NCI-H1694 (cell line): Measurements from ENCODE around the gene SRPK3.
A peak's percentile ranks its signal among the peaks of the same experiment; 100 is the strongest.

ENCODE experiments used
- DNase-seq: peaks from one replicate; lab custom pipeline; 2025; lab: John Stamatoyannopoulos, UW

The SRPK3 gene

DNA sequence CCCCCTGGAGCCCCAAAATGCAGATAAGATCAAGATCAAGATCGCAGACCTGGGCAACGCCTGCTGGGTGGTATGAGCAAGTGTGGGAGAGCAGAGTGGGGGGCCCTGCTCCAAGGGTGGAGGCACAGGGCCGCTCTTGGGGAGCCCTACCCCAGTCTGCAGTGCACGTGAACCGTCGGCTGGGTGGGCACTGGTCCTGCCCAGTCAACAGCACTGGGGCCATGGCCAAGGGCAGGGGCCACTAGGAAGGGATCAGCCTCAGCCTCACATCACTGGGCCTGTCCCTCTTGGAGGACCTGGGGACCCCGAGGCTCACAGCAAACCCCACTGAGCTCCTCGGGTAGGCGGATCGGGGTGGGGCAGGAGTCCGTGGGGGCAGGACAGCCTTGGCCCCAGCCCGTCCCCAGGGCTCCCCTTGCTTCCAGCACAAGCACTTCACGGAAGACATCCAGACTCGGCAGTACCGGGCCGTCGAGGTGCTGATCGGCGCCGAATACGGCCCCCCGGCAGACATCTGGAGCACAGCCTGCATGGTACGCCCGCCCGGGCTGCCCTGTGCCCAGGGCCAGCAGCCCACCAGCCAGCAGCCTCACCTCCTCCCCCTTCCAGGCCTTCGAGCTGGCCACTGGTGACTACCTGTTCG lies 3.6 kb downstream of the SRPK3 start:
- DNase-seq, result no peak

DNA sequence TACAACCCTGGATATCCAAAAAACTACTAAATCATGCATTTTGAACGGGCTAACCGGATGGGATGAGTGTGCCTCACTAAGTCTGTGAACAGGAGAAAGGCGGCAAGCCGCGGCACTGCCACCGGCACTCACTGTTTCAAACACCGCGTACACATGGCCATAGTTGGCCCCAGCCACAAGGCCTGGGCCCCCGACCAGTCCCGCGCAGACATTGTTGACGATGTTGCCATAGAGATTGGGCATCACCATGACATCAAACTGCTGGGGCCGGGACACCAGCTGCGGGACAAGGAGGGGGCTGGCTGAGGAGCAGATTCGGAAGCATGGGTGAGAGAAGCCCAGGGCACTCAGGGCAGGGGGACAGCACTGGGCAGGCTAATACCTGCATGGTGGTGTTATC lies 5.8 kb downstream of the SRPK3 start:
- no peak for DNase-seq

GRCh38 chrX:153789654-153790053 lies 8.8 kb downstream of the SRPK3 start:
- DNase-seq, result no peak

DNA sequence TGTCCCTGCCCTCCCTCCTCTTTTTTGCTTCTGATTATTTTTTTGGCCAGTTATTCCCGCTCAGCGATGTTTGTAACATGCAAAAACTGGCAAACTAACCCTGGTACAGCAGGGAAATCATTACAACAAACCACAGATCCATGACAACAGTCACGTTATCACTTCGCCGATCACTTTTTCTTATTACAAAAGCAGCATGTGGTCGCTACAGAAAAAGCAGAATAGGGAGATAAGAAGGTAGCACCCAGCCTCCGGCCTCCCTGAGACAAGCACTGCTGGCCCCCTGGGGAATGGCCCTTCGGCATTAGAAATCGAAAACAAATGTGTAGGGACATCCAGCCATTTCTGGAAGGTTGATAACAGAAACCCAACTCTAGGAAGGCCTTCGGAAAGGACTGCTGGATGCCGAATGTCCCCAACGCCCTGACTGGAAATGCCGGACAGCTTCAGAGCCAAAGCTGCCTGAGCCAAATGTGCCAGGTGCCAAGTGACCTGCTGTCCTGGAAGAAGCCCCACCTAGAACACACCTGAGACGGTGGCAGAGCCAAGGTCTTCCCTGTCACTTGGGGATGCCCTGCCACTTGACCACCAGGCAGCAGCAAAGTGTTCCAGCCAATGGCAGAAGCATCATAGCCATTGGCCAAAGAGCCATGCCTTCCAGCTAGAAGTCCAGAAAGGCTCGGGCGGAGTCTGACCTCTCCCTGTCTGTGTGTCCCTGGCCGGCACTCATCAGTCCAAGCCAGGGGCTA lies 10.4 kb downstream of the SRPK3 start:
- no peak for DNase-seq

DNA sequence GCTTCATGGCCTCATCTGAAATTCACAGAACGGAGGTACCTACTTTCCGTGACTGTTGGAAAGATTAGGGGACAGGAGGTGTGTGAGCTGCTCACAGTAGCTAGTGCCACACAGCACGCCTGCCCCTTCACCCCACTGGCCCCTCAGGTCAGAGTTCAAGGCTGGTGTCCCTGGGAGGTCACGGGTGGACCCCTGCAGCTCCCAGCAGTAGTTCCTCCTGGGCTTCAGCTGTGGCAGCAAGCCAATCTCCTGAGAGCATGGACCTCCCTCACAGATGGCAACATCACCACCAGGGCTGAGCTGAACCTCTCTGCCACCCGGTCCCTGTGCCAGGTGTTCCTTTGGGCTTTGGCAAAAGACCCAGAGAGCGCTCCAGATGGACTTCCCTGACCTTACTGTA lies 11.5 kb downstream of the SRPK3 start:
- peak; percentile 47 for DNase-seq

- no peak for DNase-seq
These were observed 12.4 kb downstream of the SRPK3 start for GRCh38 chrX:153793291-153793690.

- peak; percentile 93 for DNase-seq
These were observed 13.4 kb downstream of the SRPK3 start, which contains the start of the genes IDH3G and SSR4 for GRCh38 chrX:153794018-153794896. Gene IDH3G (minus strand): TSS chrX:153794375. CDS start chrX:153794326, 49 bp downstream. Gene SSR4 (plus strand): TSS chrX:153794668. CDS start chrX:153794688, 20 bp downstream.

DNA sequence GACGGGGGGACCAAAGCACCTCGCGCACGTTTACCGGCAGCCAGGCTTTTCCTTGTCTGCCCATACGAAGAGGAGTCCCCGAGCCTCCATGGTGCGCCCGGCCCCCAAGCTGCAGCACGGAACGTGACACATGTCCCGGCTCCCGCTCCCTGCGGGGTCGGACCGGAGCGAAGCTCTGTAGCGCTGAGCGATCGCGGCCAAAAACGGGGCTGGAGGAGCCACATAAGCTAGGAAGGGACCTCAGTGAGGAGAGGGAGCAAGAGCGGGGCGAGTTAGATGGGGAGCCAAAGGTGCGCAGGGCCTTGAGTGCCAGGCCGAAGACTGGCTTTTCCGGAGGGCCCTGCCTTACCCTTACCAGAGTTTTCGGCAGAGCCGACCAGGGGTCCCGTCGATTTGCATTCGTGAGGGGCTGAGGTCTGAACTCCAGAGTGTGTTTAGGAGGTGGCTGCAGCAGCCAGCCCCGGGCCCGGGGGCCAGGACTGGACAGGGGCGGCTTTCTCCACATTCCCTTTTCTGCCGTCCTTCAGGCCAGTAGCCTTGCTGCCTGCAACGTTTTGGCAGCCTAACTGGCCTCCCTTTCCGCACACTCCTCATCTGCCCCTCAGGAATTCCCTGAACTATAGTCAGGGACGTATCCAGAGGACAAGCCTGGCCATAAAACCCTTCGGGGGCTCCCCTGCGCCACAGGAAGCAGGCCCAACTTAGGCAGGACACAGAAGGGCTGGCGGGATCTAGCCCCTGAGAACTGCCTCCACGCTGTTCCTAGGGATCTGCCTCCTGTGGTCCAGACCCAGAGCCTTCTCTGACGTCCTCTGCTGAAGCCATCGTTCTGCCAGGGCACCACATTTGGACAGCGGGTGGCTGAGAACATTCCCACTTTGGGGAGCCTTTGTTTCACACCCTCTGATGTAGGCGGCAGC lies 14.3 kb downstream of the SRPK3 start:
- DNase-seq, result no peak

- DNase-seq, result no peak
These were observed 16.7 kb downstream of the SRPK3 start for GRCh38 chrX:153797415-153798015.

DNA sequence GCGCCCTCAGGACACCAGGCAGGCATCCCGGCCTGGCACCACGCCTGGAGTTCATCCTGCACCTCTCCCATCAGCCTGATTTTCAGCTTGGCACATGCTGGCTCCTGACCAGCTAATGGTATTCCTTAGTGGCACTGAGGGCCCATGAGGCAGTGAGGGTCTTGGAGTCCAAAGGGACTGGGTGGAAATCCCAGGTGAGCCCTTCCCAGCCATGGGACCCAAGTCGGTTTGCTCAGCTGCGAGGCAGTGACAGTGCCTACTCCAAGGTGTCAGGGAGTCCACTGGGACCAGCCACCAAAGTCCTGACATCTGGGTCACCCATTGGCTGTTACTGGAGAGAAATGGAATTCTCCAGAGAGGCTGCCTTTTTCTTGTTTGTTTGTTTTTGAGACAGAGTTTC lies 18.5 kb downstream of the SRPK3 start:
- DNase-seq, result no peak

GRCh38 chrX:153800177-153800722 lies 19.4 kb downstream of the SRPK3 start:
- DNase-seq, result no peak

DNA sequence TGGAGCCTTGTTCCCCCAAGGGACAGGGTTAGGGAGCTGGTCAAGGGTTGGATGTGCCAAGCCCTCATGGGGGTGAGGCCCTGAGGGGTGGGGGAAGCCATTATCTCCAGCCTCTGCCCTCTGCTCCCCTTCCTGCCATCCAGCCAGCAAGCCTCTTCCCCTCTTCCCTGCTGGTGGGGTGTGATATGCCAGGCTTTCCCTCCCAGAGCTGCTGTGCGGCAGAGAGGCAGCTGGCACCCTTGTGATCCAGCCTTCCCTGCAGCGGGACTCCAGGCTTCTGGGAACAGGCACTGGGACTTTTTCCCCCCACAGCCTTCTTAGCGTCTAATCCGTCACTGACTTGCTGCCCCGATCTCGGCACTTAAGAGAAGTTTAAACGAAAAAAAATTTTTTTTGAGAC lies 19.9 kb downstream of the SRPK3 start:
- DNase-seq, result peak; percentile 16

GRCh38 chrX:153801669-153802068 lies 20.8 kb downstream of the SRPK3 start:
- DNase-seq, result no peak

DNA sequence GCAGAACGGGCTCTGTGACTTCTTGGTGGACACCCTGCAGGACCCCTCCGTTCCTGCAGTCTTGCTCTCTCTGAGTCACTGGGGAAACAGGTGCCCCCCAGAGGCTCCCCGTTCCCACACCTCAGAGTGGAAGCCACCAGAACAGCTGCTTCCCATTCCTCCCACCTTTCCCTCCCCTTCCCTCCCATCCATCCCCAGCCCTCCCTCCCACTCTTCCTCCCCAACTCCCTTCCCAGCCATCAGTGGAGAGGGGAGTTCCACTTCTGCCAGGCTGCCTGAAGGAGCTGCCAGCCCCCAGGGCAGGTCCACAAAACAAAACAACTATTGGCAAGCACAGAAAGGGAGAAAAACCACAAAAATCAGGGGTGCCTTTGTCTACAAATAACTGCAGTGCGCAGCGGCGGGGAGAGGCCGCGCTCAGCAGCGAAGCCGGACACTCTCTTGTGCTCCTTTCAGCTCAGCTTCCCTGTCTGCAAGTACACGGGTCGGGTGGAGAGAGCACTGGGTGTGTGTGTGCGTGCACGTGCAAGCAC lies 21.7 kb downstream of the SRPK3 start:
- DNase-seq, result no peak

- DNase-seq, result no peak
These were observed 22.6 kb downstream of the SRPK3 start for GRCh38 chrX:153803211-153804099.

DNA sequence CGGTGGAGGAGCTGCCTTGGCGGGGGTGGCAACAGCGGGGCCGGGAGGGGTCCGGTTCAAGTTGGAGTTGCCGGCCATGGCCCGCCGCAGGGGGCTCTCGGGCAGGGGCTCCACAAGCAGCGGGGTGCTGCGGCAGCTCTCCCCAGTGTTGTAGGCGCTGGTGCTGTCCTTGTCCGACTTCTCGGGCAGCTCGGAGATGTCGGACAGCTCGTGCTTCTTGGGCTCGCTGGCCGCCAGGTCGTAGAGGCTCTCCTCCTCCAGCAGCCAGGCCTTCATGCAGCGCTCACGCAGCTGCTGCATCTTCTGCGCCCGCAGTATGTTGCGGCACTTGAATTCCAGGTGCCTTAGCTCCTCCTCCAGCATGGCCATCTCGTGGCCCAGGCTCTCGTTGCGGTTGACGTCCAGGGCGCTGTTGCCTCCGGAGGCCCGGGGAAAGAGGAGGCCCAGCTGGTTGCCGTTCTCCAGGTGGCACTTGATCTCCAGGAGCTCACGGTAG lies 23.3 kb downstream of the SRPK3 start:
- no peak for DNase-seq

DNA sequence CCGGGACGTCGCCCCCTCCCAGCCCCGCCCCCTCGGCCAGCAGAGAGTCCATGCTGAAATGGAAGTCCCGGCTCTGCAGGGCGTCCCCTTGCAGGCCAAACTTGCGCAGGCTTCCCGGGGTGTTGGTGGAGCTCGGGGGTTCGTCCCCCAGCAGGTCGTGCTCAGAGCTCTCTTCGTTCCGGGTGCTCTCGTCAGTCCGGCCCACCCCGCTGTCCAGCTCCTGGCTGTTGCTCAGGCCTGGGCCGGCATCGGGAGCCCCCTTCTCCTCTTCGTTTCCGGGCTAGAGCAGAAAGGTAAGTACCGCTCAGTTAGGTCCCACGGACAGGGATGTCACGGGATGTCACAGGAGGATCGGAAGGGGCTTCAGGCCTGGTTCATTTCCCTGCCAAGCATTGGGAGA lies 23.8 kb downstream of the SRPK3 start:
- no peak for DNase-seq

DNA sequence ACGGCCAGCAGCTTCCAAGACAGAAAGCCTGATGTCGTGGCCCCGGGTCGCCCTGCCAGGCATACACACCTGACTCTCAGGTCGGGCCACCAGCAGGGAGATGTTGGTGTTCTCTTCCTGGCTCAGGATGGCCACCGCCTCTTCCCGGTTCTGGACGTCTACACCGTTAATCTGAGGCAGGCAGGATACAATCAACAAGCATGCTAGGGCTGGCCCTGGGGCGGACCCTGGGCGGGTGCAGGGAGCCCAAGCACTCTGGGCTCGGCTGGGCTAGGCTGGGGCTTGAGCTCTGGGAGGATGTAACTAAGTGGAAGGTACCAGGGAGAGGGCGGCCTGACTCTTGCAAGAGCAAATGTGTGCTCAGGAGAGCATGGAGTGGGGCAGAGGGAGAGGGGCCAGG lies 24.6 kb downstream of the SRPK3 start:
- DNase-seq, result no peak

GRCh38 chrX:153806999-153807575 lies 26.2 kb downstream of the SRPK3 start:
- DNase-seq, result no peak
